ENCODE measurements around the gene DDX3X. TPM values are rescaled to one million over a fixed set of nuclear protein-coding genes. Genes with fewer than 3 reads are reported as not detected.
"Not testable (repeated sequence)": the region's sequence is repeated elsewhere in the genome, so short reads cannot be mapped to it uniquely, and the experiment has no call there.

DDX3X gene
- total and polyA plus RNA-seq, 2 donors, result 124 to 261 TPM

- 82% methylated on average over 3 of the region's 3 CpGs for WGBS
- H3K4me1 ChIP-seq (ENCODE audit: insufficient read depth), result no peaks in the 10 kb centered on the region
- H3K36me3 ChIP-seq (ENCODE audit: insufficient read depth), result peaks cover 2% of the 10 kb centered on the region
- no peak overlapping the region for H3K27ac ChIP-seq (ENCODE audit: low read depth)
- H3K4me3 ChIP-seq (ENCODE audit: low read depth, low read length), result no peak overlapping the region
- DNase-seq (ENCODE audit: extremely low spot score), result no peak
Observed at GRCh38 chrX:41353985-41354384, 20.0 kb downstream of the DDX3X start.

GRCh38 chrX:41369152-41369551, 35.2 kb downstream of the DDX3X start:
- Histone ChIP-seq H3K27ac (ENCODE audit: low read depth) (no peak overlapping the region), H3K4me1 (ENCODE audit: insufficient read depth) (no peaks in the 10 kb centered on the region), H3K4me3 (ENCODE audit: low read depth, low read length) (no peak overlapping the region), H3K36me3 (ENCODE audit: insufficient read depth) (no peaks in the 10 kb centered on the region)
- 93% methylated on average over 4 of the region's 4 CpGs for WGBS
- no peak for DNase-seq (ENCODE audit: extremely low spot score)

- H3K4me1 ChIP-seq (ENCODE audit: insufficient read depth); H3K4me3 ChIP-seq (ENCODE audit: low read depth, low read length); DNase-seq (ENCODE audit: extremely low spot score); H3K27ac ChIP-seq (ENCODE audit: low read depth); H3K36me3 ChIP-seq (ENCODE audit: insufficient read depth): not testable (repeated sequence)
- WGBS, result 97% methylated on average over 5 of the region's 5 CpGs
Observed at GRCh38 chrX:41371575-41371974, 37.6 kb downstream of the DDX3X start.

GRCh38 chrX:41373989-41374606, 40.1 kb downstream of the DDX3X start:
- Histone ChIP-seq H3K4me3 (ENCODE audit: low read depth, low read length) (no peak overlapping the region), H3K27ac (ENCODE audit: low read depth) (no peak overlapping the region), H3K4me1 (ENCODE audit: insufficient read depth) (no peaks in the 10 kb centered on the region), H3K36me3 (ENCODE audit: insufficient read depth) (no peaks in the 10 kb centered on the region)
- no peak for DNase-seq (ENCODE audit: extremely low spot score)
- 83% methylated on average over 5 of the region's 5 CpGs for WGBS

- 87% methylated on average over 8 of the region's 8 CpGs for WGBS
- no peaks in the 10 kb centered on the region for H3K4me1 ChIP-seq (ENCODE audit: insufficient read depth)
- H3K27ac ChIP-seq (ENCODE audit: low read depth), result no peak overlapping the region
- no peak for DNase-seq (ENCODE audit: extremely low spot score)
- H3K4me3 ChIP-seq (ENCODE audit: low read depth, low read length), result no peak overlapping the region
- no peaks in the 10 kb centered on the region for H3K36me3 ChIP-seq (ENCODE audit: insufficient read depth)
Observed at GRCh38 chrX:41377624-41378023, 43.7 kb downstream of the DDX3X start.

- Histone ChIP-seq H3K4me1 (ENCODE audit: insufficient read depth) (no peaks in the 10 kb centered on the region), H3K27ac (ENCODE audit: low read depth) (no peak overlapping the region), H3K4me3 (ENCODE audit: low read depth, low read length) (no peak overlapping the region), H3K36me3 (ENCODE audit: insufficient read depth) (no peaks in the 10 kb centered on the region)
- DNase-seq (ENCODE audit: extremely low spot score), result no peak
- 48% methylated on average over 5 of the region's 5 CpGs for WGBS
Observed at GRCh38 chrX:41381685-41382084, 47.7 kb downstream of the DDX3X start.

- WGBS, result 59% methylated on average over 10 of the region's 10 CpGs
- no peaks in the 10 kb centered on the region for H3K36me3 ChIP-seq (ENCODE audit: insufficient read depth)
- H3K4me3 ChIP-seq (ENCODE audit: low read depth, low read length), result no peak overlapping the region
- no peak for DNase-seq (ENCODE audit: extremely low spot score)
- H3K27ac ChIP-seq (ENCODE audit: low read depth), result peak overlapping the region; percentile 38
- H3K4me1 ChIP-seq (ENCODE audit: insufficient read depth), result no peaks in the 10 kb centered on the region
Observed at GRCh38 chrX:41382714-41383645, 49.0 kb downstream of the DDX3X start.

- no peaks in the 10 kb centered on the region for H3K36me3 ChIP-seq (ENCODE audit: insufficient read depth)
- H3K4me3 ChIP-seq (ENCODE audit: low read depth, low read length), result no peak overlapping the region
- peak overlapping the region; percentile 56 for H3K27ac ChIP-seq (ENCODE audit: low read depth)
- 71% methylated on average over 10 of the region's 10 CpGs for WGBS
- H3K4me1 ChIP-seq (ENCODE audit: insufficient read depth), result no peaks in the 10 kb centered on the region
- DNase-seq (ENCODE audit: extremely low spot score), result no peak
Observed at GRCh38 chrX:41384051-41384705, 50.2 kb downstream of the DDX3X start.

GRCh38 chrX:41386222-41386990, 52.4 kb downstream of the DDX3X start:
- WGBS, result 79% methylated on average over 8 of the region's 8 CpGs
- Histone ChIP-seq H3K27ac (ENCODE audit: low read depth) (no peak overlapping the region), H3K4me3 (ENCODE audit: low read depth, low read length) (no peak overlapping the region), H3K36me3 (ENCODE audit: insufficient read depth) (no peaks in the 10 kb centered on the region), H3K4me1 (ENCODE audit: insufficient read depth) (no peaks in the 10 kb centered on the region)
- DNase-seq (ENCODE audit: extremely low spot score), result no peak

GRCh38 chrX:41388543-41388942, 54.6 kb downstream of the DDX3X start:
- Histone ChIP-seq H3K4me3 (ENCODE audit: low read depth, low read length) (no peak overlapping the region), H3K36me3 (ENCODE audit: insufficient read depth) (no peaks in the 10 kb centered on the region), H3K27ac (ENCODE audit: low read depth) (no peak overlapping the region), H3K4me1 (ENCODE audit: insufficient read depth) (no peaks in the 10 kb centered on the region)
- 71% methylated on average over 8 of the region's 8 CpGs for WGBS
- DNase-seq (ENCODE audit: extremely low spot score), result no peak

- 83% methylated on average over 6 of the region's 6 CpGs for WGBS
- H3K27ac ChIP-seq (ENCODE audit: low read depth), result peak overlapping the region; percentile 2
- DNase-seq (ENCODE audit: extremely low spot score), result no peak
- no peaks in the 10 kb centered on the region for H3K4me1 ChIP-seq (ENCODE audit: insufficient read depth)
- H3K4me3 ChIP-seq (ENCODE audit: low read depth, low read length), result no peak overlapping the region
- no peaks in the 10 kb centered on the region for H3K36me3 ChIP-seq (ENCODE audit: insufficient read depth)
Observed at GRCh38 chrX:41389311-41389888, 55.4 kb downstream of the DDX3X start.

DNA sequence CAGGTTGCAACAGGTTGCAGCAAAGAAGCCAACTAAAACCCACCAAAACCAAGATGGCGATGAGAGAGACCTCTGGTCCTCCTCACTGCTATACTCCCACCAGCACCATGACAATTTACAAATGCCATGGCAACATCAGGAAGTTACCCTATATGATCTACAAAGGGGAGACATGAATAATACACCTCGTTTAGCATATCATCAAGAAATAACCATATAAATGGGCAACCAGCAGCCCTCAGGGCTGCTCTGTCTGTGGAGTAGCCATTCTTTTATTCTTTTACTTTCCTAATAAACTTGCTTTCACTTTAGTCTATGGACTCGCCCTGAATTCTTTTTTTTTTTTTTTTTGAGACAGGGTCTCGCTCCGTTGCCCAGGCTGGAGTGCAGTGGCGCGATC, 56.6 kb downstream of the DDX3X start:
- not testable (repeated sequence) for DNase-seq (ENCODE audit: extremely low spot score); H3K27ac ChIP-seq (ENCODE audit: low read depth); H3K36me3 ChIP-seq (ENCODE audit: insufficient read depth); H3K4me3 ChIP-seq (ENCODE audit: low read depth, low read length); H3K4me1 ChIP-seq (ENCODE audit: insufficient read depth)
- WGBS, result 85% methylated on average over 7 of the region's 7 CpGs

DNA sequence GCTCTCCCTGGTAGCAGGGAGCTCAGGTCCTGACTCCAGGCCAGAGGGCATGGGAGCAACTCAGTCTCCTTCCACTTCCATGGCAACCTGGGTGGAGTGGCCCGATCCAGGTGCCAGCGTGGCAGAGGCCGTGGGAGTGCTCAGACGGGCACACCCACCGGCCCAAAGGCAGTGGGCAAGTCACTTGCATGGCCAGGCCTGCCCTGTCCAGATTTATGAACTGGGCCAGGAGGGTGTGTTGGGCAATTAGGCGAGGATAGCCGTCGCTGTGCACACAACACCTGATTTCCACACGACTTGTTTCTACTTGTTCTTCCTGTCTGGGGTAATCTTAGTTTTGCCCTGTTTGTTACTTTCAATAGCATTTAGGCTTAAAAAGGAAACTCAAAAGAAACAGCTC, 57.6 kb downstream of the DDX3X start:
- Histone ChIP-seq H3K36me3 (ENCODE audit: insufficient read depth) (no peaks in the 10 kb centered on the region), H3K4me3 (ENCODE audit: low read depth, low read length) (no peak overlapping the region), H3K4me1 (ENCODE audit: insufficient read depth) (no peaks in the 10 kb centered on the region), H3K27ac (ENCODE audit: low read depth) (no peak overlapping the region)
- 83% methylated on average over 9 of the region's 9 CpGs for WGBS
- no peak for DNase-seq (ENCODE audit: extremely low spot score)
